Thymus (tissue), 11 donors: ENCODE measurements around the gene TEPSIN. TPM values are rescaled to one million over a fixed set of nuclear protein-coding genes. Genes with fewer than 3 reads are reported as not detected.

Source experiments
- DNase-seq, 9 donors: peaks; one replicate each; pipeline ENCODE4 v3.0.0-alpha.2; 2013; ENCODE audit warnings: low spot score in 9 of 9, low read depth in 6 of 9, missing footprints in 1 of 9
- H3K27ac ChIP-seq, 2 donors: one replicate each; pipeline ENCODE4 v1.5.1; 2013; ENCODE audit warnings: control low read depth in 1 of 2, low read depth in 1 of 2, low read length in 1 of 2, mild to moderate bottlenecking in 1 of 2, moderate library complexity in 1 of 2
- H3K27me3 ChIP-seq, 2 donors: one replicate each; pipeline ENCODE4 v1.5.1; 2013; ENCODE audit warnings: low read length in 1 of 2; ENCODE audit not compliant: control insufficient read depth in 2 of 2, insufficient read depth in 1 of 2
- H3K36me3 ChIP-seq, 2 donors: one replicate each; pipeline ENCODE4 v1.5.1; 2013; ENCODE audit warnings: low read length in 1 of 2, mild to moderate bottlenecking in 1 of 2, moderate library complexity in 1 of 2; ENCODE audit not compliant: control insufficient read depth in 2 of 2, insufficient read depth in 2 of 2
- H3K4me1 ChIP-seq, 2 donors: one replicate each; pipeline ENCODE4 v1.5.1; 2013; ENCODE audit warnings: low read length in 2 of 2; ENCODE audit not compliant: control insufficient read depth in 2 of 2, insufficient read depth in 2 of 2
- H3K4me3 ChIP-seq, 2 donors: one replicate each; pipeline ENCODE4 v1.5.1; 2013; ENCODE audit warnings: low read length in 2 of 2, control low read depth in 1 of 2, mild to moderate bottlenecking in 1 of 2
- H3K9me3 ChIP-seq, 2 donors: one replicate each; pipeline ENCODE4 v1.5.1; 2013; ENCODE audit warnings: low read length in 1 of 2, mild to moderate bottlenecking in 1 of 2; ENCODE audit not compliant: control insufficient read depth in 2 of 2, insufficient read depth in 1 of 2
- WGBS: extraction: QIAGEN DNeasy Blood & Tissue Kit; methylation state at CpG from one replicate; pipeline ENCODE4 v1.1.7; 2013; 5-methylcytosine and 5-hydroxymethylcytosine counted together
- polyA plus RNA-seq: library from polyadenylated mRNA; stranded (reverse); fragments of 200-250 nt; gene quantifications from one replicate; pipeline ENCODE4 v1.2.3, GENCODE V29; 2013
- total RNA-seq: library from RNA; stranded (reverse); fragments of 120-200 nt; gene quantifications from one replicate; pipeline ENCODE4 v1.2.4, GENCODE V29; 2013
- donor health status: healthy.

Gene TEPSIN
- total and polyA plus RNA-seq, 2 donors = 13.3 to 85.3 TPM

GRCh38 chr17:81261582-81262336, 22.9 kb upstream of the TEPSIN start:
- H3K36me3 ChIP-seq = peaks cover 81 to 96% of the 10 kb centered on the region in 2 donors
- no peaks in the 10 kb centered on the region for H3K4me1 ChIP-seq
- H3K9me3 ChIP-seq = peaks cover 0 to 3% of the 10 kb centered on the region in 2 donors
- no peak for DNase-seq
- no peaks in the 10 kb centered on the region for H3K27me3 ChIP-seq
- no peak overlapping the region for H3K4me3 ChIP-seq
- WGBS = 96% methylated on average over 36 of the region's 36 CpGs
- no peak overlapping the region for H3K27ac ChIP-seq

- H3K27me3 ChIP-seq = no peaks in the 10 kb centered on the region
- no peak for DNase-seq
- peaks cover 78 to 100% of the 10 kb centered on the region in 2 donors for H3K36me3 ChIP-seq
- H3K27ac ChIP-seq = no peak overlapping the region
- no peak overlapping the region for H3K4me3 ChIP-seq
- peaks cover 0 to 3% of the 10 kb centered on the region in 2 donors for H3K9me3 ChIP-seq
- H3K4me1 ChIP-seq = no peaks in the 10 kb centered on the region
- WGBS = 97% methylated on average over 18 of the region's 18 CpGs
Measured at GRCh38 chr17:81261096-81261495, 22.2 kb upstream of the TEPSIN start.

DNA sequence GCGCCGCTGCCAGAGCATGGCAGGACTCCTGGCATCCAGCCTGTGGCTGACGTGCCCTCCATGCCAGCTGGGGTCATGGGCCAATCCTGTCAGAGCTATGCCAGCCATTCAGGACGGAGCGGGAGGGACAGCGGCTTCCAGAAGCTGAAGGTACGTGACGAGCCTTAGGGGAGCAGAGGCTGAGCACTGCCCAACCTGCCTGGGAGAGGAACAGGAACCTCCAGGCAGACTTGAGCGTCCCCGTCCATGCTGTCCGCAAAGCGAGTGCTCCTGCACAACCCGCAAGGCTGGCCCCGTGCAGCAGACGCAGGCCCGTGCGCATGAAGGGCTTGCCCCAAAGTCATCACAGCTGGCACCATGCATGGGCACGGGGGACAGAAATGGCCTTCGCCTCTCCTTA, 21.8 kb upstream of the TEPSIN start:
- Histone ChIP-seq H3K9me3 (peaks cover 0 to 3% of the 10 kb centered on the region in 2 donors), H3K27ac (no peak overlapping the region), H3K36me3 (peaks cover 74 to 98% of the 10 kb centered on the region in 2 donors), H3K4me3 (no peak overlapping the region), H3K27me3 (no peaks in the 10 kb centered on the region), H3K4me1 (no peaks in the 10 kb centered on the region)
- 96% methylated on average over 19 of the region's 19 CpGs for WGBS
- DNase-seq = no peak

GRCh38 chr17:81260171-81260570, 21.3 kb upstream of the TEPSIN start:
- Histone ChIP-seq H3K27me3 (no peaks in the 10 kb centered on the region), H3K36me3 (peaks cover 70 to 97% of the 10 kb centered on the region in 2 donors), H3K9me3 (peaks cover 0 to 3% of the 10 kb centered on the region in 2 donors), H3K27ac (no peak overlapping the region), H3K4me3 (no peak overlapping the region), H3K4me1 (no peaks in the 10 kb centered on the region)
- DNase-seq = no peak
- 96% methylated on average over 17 of the region's 17 CpGs for WGBS

DNA sequence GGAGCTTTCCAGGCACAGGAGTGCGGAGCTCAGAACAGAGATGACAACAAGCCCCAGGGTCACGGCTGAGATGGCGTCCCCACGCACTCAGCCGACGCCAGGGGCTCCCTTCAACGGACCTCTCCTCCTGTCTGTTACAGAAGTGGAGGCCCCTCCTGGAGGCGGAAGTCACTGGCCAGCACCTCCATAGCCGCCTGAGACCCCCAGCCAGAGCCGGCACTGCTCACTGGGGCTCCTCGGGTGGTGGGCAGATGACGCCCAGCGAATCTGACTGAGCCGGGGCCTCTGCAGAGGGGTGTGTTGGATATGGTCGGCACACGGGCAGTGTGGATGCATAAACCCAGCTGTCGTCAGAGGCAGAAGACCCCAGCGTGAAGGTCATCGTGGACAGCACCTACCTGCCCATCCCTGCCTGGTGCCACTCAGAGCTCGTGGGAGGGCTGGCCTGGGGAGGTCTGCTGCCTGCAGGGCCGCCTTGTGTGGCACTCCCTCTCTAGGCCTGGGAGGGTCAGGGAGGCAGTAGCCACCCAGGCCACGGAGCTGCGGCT, 20.3 kb upstream of the TEPSIN start:
- no peaks in the 10 kb centered on the region for H3K27me3 ChIP-seq
- H3K9me3 ChIP-seq = peaks cover 0 to 3% of the 10 kb centered on the region in 2 donors
- H3K36me3 ChIP-seq = peaks cover 64 to 91% of the 10 kb centered on the region in 2 donors
- peaks cover 0 to 6% of the 10 kb centered on the region in 2 donors for H3K4me1 ChIP-seq
- H3K27ac ChIP-seq = no peak overlapping the region
- no peak overlapping the region for H3K4me3 ChIP-seq
- WGBS = 97% methylated on average over 23 of the region's 23 CpGs
- DNase-seq = no peak

DNA sequence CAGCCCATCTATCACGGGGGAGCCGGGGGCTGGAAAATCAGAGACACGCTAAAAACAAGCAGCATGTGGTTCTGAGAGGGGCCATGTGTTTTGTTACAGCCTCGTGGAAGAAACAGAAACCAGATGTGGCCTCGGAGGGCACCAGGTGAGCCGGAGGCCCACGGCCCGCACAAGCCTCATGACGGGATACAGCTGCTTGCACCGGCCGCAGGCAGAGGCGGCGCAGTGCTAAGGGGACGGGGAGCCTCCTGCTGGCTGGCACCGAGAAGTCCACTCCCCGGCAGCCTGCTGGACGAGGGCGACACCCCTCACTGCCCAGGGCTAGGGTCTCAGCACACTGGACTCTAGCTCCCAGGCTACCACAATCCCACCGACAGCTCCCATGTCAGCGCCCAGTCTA, 19.4 kb upstream of the TEPSIN start:
- Histone ChIP-seq H3K36me3 (peaks cover 56 to 86% of the 10 kb centered on the region in 2 donors), H3K27ac (no peak overlapping the region), H3K9me3 (peaks cover 0 to 3% of the 10 kb centered on the region in 2 donors), H3K27me3 (no peaks in the 10 kb centered on the region), H3K4me3 (no peak overlapping the region), H3K4me1 (peaks cover 0 to 6% of the 10 kb centered on the region in 2 donors)
- DNase-seq = no peak
- WGBS = 97% methylated on average over 20 of the region's 20 CpGs

- Histone ChIP-seq H3K27ac (no peak overlapping the region), H3K9me3 (peaks cover 0 to 6% of the 10 kb centered on the region in 2 donors), H3K36me3 (peaks cover 58 to 83% of the 10 kb centered on the region in 2 donors), H3K27me3 (no peaks in the 10 kb centered on the region), H3K4me3 (no peak overlapping the region), H3K4me1 (peaks cover 0 to 14% of the 10 kb centered on the region in 2 donors)
- DNase-seq = no peak
- 97% methylated on average over 19 of the region's 19 CpGs for WGBS
Measured at GRCh38 chr17:81257533-81257932, 18.7 kb upstream of the TEPSIN start.

GRCh38 chr17:81256616-81257015, 17.8 kb upstream of the TEPSIN start:
- Histone ChIP-seq H3K4me1 (peaks cover 4 to 23% of the 10 kb centered on the region in 2 donors), H3K4me3 (no peak overlapping the region), H3K36me3 (peaks cover 59 to 83% of the 10 kb centered on the region in 2 donors), H3K27ac (no peak overlapping the region), H3K9me3 (peaks cover 0 to 6% of the 10 kb centered on the region in 2 donors), H3K27me3 (no peaks in the 10 kb centered on the region)
- no peak for DNase-seq
- WGBS = 97% methylated on average over 12 of the region's 12 CpGs

- peaks cover 4 to 38% of the 10 kb centered on the region in 2 donors for H3K4me1 ChIP-seq
- no peak overlapping the region for H3K27ac ChIP-seq
- H3K27me3 ChIP-seq = no peaks in the 10 kb centered on the region
- H3K36me3 ChIP-seq = peaks cover 58 to 71% of the 10 kb centered on the region in 2 donors
- 88% methylated on average over 35 of the region's 35 CpGs for WGBS
- no peak overlapping the region for H3K4me3 ChIP-seq
- peak in 1 of 9 donors; percentile 15 for DNase-seq
- peaks cover 0 to 9% of the 10 kb centered on the region in 2 donors for H3K9me3 ChIP-seq
Measured at GRCh38 chr17:81254955-81255717, 16.3 kb upstream of the TEPSIN start.
